Measurements from ENCODE around the gene UST. TPM values are rescaled to one million over a fixed set of nuclear protein-coding genes. Genes with fewer than 3 reads are reported as not detected.

The UST gene
- total and polyA plus RNA-seq, 9 of the 15 experiments (the other 6 are each of a cell fraction or from before 2014, with no cell fraction given) = 0.04 to 0.10 TPM; not detected in 7

- no peak for TF ChIP-seq ZNF282 (CRISPR knock-in tag; IDR thresholded peaks at IDR 0.05)
- TF ChIP-seq CEBPB (tag; IDR thresholded peaks at IDR 0.05) = 0 out of 2 replicates have a peak, but pooled peaks have one; percentile 14
- TF ChIP-seq MXI1 (IDR thresholded peaks at IDR 0.05; ENCODE audit: low read depth, low read length) = no peak
- no peak for TF ChIP-seq ATF1 (CRISPR knock-in tag; IDR thresholded peaks at IDR 0.05)
- TF ChIP-seq ATF1 (tag; IDR thresholded peaks at IDR 0.05) = no peak
- Histone ChIP-seq H3K4me1 (replicated peaks in 1 of 2; ENCODE audit: control insufficient read depth in 2 of 2, insufficient read depth in 2 of 2, low read length in 2 of 2) (no peaks in the 10 kb centered on the region), H3K9me1 (ENCODE audit: control insufficient read depth, insufficient read depth, low read length) (no peaks in the 10 kb centered on the region), H3K9me3 (replicated peaks; ENCODE audit: control insufficient read depth, insufficient read depth, low read depth, low read length) (no peaks in the 10 kb centered on the region), H3K27me3 (ENCODE audit: control insufficient read depth in 2 of 2, insufficient read depth in 2 of 2, low read length in 2 of 2) (peaks cover 12 to 17% of the 10 kb centered on the region in 2 experiments; a peak in 3 of 5 replicates), H3K9ac (ENCODE audit: insufficient read depth in 1 of 2, low read depth in 2 of 2, low read length in 2 of 2) (no peak overlapping the region), H3K79me2 (ENCODE audit: control insufficient read depth, insufficient read depth, low read length) (no peaks in the 10 kb centered on the region), H3K4me2 (ENCODE audit: insufficient read depth, low read length) (no peak overlapping the region), H4K20me1 (replicated peaks; ENCODE audit: control insufficient read depth, insufficient read depth, low read length) (no peaks in the 10 kb centered on the region), H3K27ac (ENCODE audit: extremely low read depth, low read depth, low read length) (no peak overlapping the region), H3K36me3 (ENCODE audit: control insufficient read depth, insufficient read depth, low read length) (no peaks in the 10 kb centered on the region), H2AFZ (ENCODE audit: low read depth, low read length) (no peak overlapping the region), H3K4me3 (no peak overlapping the region)
- ATAC-seq (no peak), FAIRE-seq (no peak), DNase-seq (ENCODE audit: extremely low read depth in 1 of 4, low spot score in 3 of 4) (no peak)
- intact Hi-C loops (cut with micrococcal nuclease) = loop anchor here (5.0 kb wide), 1 partner anchor 468 kb away; no protein-coding TSS in a partner anchor
- WGBS (ENCODE audit: insufficient coverage, low coverage, missing lambda C conversion rate) = 2% methylated on average over 2 of the region's 2 CpGs
- ChIA-PET CTCF (ENCODE audit: low intra/inter-chr PET ratio) (no interaction called here), POLR2A (interaction anchor here (1.1 kb wide), 1 partner anchor 17 kb away, joined by 3 read pairs; no protein-coding TSS in a partner anchor)
- BruUV-seq (replicated peaks) = no TSS peak
- in situ Hi-C loops (cut with MboI) = loop anchor here (25.0 kb wide), 1 partner anchor 863 kb away; the partner anchor contains the start of gene RAET1G
Observed at GRCh38 chr6:149049230-149049629, 302.4 kb downstream of the UST start.

- H3K4me3 ChIP-seq = no peak overlapping the region
- intact Hi-C loops (cut with micrococcal nuclease) (no loop called here), in situ Hi-C loops (cut with MboI) (no loop called here)
- no peak overlapping the region for H3K9ac ChIP-seq (ENCODE audit: insufficient read depth in 1 of 2, low read depth in 2 of 2, low read length in 2 of 2)
- H3K9me1 ChIP-seq (ENCODE audit: control insufficient read depth, insufficient read depth, low read length) = no peaks in the 10 kb centered on the region
- no peak for FAIRE-seq
- no peak overlapping the region for H2AFZ ChIP-seq (ENCODE audit: low read depth, low read length)
- peaks cover 12 to 20% of the 10 kb centered on the region in 2 experiments; a peak in 3 of 5 replicates for H3K27me3 ChIP-seq (ENCODE audit: control insufficient read depth in 2 of 2, insufficient read depth in 2 of 2, low read length in 2 of 2)
- POLR2A ChIA-PET = interaction anchor here (0.6 to 2.7 kb wide), 2 partner anchors 14 to 589 kb away, joined by 3 to 8 read pairs; no protein-coding TSS in a partner anchor
- no peaks in the 10 kb centered on the region for H3K9me3 ChIP-seq (replicated peaks; ENCODE audit: control insufficient read depth, insufficient read depth, low read depth, low read length)
- H3K79me2 ChIP-seq (ENCODE audit: control insufficient read depth, insufficient read depth, low read length) = no peaks in the 10 kb centered on the region
- no TSS peak for BruUV-seq (replicated peaks)
- no peaks in the 10 kb centered on the region; a peak in 1 of 5 replicates for H3K4me1 ChIP-seq (replicated peaks in 1 of 2; ENCODE audit: control insufficient read depth in 2 of 2, insufficient read depth in 2 of 2, low read length in 2 of 2)
- 0% methylated on average over 1 of the region's 1 CpG for WGBS (ENCODE audit: insufficient coverage, low coverage, missing lambda C conversion rate)
- CTCF ChIA-PET (ENCODE audit: low intra/inter-chr PET ratio) = no interaction called here
- TF ChIP-seq ZNF449 (CRISPR knock-in tag; IDR thresholded peaks at IDR 0.05) (no peak), MYBL2 (IDR thresholded peaks at IDR 0.05; ENCODE audit: low read depth) (no peak), MYBL2 (CRISPR knock-in tag; IDR thresholded peaks at IDR 0.05; ENCODE audit: borderline replicate concordance) (no peak), ARID3B (CRISPR knock-in tag; IDR thresholded peaks at IDR 0.05; ENCODE audit: borderline replicate concordance) (no peak), TEAD1 (CRISPR knock-in tag; IDR thresholded peaks at IDR 0.05) (no peak)
- H3K36me3 ChIP-seq (ENCODE audit: control insufficient read depth, insufficient read depth, low read length) = no peaks in the 10 kb centered on the region
- no peak for DNase-seq (ENCODE audit: extremely low read depth in 1 of 4, low spot score in 3 of 4)
- no peak overlapping the region for H3K27ac ChIP-seq (ENCODE audit: extremely low read depth, low read depth, low read length)
- no peaks in the 10 kb centered on the region for H4K20me1 ChIP-seq (replicated peaks; ENCODE audit: control insufficient read depth, insufficient read depth, low read length)
- H3K4me2 ChIP-seq (ENCODE audit: insufficient read depth, low read length) = no peak overlapping the region
- ATAC-seq = no peak
Observed at GRCh38 chr6:149050160-149050559, 303.3 kb downstream of the UST start.
